ENCODE measurements around the gene FCGR1A.
"Not testable (repeated sequence)": the region's sequence is repeated elsewhere in the genome, so short reads cannot be mapped to it uniquely, and the experiment has no call there.

Gene FCGR1A

DNA sequence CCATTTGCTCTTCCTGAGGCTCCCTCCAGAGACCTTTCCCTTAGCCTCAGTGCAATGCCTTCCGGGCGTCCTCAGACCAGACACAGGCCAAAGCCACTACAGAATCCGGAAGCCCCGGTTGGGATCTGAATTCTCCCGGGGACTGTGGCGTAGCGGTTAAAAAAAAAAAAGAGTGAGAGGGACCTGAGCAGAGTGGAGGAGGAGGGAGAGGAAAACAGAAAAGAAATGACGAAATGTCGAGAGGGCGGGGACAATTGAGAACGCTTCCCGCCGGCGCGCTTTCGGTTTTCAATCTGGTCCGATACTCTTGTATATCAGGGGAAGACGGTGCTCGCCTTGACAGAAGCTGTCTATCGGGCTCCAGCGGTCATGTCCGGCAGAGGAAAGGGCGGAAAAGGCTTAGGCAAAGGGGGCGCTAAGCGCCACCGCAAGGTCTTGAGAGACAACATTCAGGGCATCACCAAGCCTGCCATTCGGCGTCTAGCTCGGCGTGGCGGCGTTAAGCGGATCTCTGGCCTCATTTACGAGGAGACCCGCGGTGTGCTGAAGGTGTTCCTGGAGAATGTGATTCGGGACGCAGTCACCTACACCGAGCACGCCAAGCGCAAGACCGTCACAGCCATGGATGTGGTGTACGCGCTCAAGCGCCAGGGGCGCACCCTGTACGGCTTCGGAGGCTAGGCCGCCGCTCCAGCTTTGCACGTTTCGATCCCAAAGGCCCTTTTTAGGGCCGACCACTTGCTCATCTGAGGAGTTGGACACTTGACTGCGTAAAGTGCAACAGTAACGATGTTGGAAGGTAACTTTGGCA is 50.0 kb downstream of the FCGR1A start:
- DNase-seq (ENCODE audit: low read depth in 1 of 2, low spot score in 1 of 2), result not testable (repeated sequence)

DNA sequence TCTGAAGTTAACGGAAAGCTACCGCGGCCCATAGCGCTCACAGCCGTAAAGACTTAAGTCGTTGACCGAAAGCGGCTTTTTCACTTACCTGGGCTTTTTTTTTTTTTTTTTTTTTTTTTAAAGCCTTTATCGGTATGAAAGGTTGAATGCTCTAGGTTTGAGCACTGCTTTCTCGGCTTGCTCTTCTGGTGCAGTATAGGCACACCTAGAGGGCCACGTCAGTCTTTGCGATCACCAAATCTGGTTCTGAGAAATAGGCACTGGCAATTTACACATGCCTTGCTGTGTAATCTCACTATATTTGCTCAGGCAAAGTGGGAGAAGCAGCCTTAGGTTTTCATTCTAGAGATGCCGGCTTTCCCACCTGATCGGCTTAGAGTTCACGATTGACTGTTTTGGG is 50.6 kb downstream of the FCGR1A start:
- not testable (repeated sequence) for DNase-seq (ENCODE audit: low read depth in 1 of 2, low spot score in 1 of 2)

DNA sequence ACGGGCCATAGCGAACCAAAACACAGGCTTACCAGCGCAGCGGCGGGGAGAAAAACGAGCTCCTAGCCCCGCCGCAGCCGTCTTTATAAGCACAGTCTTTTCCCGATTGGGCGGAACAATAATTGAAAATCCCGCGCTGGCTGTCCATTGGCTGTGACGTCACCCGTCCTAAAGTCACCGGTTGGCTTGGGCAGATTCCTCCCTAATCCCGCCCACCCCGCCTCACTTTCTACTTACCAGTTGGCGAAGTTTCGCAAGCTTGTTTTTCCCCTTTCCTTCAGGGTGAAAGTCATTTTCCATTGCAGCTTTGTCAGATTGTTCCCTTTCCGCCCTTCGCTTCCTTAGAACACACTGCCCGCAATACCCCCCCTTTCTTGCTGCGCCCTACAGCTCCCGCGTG is 58.7 kb downstream of the FCGR1A start:
- DNase-seq (ENCODE audit: low read depth in 1 of 2, low spot score in 1 of 2), result not testable (repeated sequence)

Data from activated CD4-positive, alpha-beta T cell treated with anti-CD3 and anti-CD28 coated beads, Interleukin-2, amount 50 U/mL, for 24 hours (primary cell).